ENCODE results near the gene ABCE1.

Gene ABCE1

DNA sequence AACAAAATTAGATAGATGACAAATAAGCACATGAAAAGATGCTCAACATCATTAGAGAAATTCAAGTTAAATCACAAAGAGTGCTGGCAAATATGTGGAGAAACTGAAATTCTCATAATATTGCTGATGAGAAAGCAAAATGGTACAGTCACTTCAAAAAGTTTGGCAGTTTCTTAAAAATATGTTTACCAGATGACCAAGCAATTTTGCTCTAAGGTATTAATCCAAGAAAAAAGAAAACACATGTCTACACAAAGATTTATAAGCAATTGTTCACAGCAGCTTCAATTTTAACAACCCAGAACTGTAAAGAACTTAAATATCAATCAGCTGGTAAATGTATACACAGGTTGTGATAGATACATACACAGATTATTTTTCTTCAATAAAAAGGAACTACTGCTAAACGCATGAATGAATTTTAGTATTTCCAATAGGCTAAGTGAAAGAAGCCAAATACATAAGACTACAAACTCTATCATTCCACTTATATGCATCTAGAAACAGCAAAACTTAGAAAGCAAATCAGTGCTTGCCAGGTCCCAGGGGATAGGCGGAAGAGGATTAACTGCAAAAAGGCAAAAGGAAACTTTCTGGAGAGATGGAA lies 70.6 kb downstream of the ABCE1 start:
- no peak overlapping the region for H3K4me3 ChIP-seq (ENCODE audit: low read depth, low read length)
- no peaks in the 10 kb centered on the region for H3K27me3 ChIP-seq (replicated peaks)
- peaks cover 16% of the 10 kb centered on the region for H3K36me3 ChIP-seq (replicated peaks)
- in situ Hi-C loops (cut with HindIII; ENCODE audit: low pct_ligation_motif_present, low sequenced_read_pairs), result no loop called here
- TF ChIP-seq, protein P1, sequence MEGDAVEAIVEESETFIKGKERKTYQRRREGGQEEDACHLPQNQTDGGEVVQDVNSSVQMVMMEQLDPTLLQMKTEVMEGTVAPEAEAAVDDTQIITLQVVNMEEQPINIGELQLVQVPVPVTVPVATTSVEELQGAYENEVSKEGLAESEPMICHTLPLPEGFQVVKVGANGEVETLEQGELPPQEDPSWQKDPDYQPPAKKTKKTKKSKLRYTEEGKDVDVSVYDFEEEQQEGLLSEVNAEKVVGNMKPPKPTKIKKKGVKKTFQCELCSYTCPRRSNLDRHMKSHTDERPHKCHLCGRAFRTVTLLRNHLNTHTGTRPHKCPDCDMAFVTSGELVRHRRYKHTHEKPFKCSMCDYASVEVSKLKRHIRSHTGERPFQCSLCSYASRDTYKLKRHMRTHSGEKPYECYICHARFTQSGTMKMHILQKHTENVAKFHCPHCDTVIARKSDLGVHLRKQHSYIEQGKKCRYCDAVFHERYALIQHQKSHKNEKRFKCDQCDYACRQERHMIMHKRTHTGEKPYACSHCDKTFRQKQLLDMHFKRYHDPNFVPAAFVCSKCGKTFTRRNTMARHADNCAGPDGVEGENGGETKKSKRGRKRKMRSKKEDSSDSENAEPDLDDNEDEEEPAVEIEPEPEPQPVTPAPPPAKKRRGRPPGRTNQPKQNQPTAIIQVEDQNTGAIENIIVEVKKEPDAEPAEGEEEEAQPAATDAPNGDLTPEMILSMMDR (IDR thresholded peaks at IDR 0.05; ENCODE audit: low read depth, low read length, missing control alignments), result no peak
- DNase-seq, result no peak
- H3K27ac ChIP-seq, result no peak overlapping the region

DNA sequence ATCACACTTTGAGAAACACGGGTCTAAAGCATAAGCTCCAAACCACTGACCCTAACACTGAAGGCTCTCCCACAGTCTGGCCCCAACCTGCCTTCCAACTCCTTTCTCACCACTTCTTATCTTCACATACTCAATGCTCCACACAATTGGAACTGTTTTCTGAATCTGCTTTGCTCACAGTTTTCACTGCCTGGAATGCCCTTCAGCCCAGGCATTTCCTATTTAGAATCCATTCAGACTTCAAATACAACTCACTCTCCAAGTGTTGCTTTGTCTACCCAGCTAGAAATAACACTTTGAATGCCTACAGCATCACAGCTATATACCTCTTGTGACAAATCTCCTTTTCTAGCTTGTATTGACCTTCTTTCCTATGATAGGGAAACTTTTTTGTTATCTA lies 72.1 kb downstream of the ABCE1 start:
- DNase-seq, result no peak
- TF ChIP-seq, protein P1 (IDR thresholded peaks at IDR 0.05; ENCODE audit: low read depth, low read length, missing control alignments), result no peak
- no peak overlapping the region for H3K27ac ChIP-seq
- no peak overlapping the region for H3K4me3 ChIP-seq (ENCODE audit: low read depth, low read length)
- peaks cover 16% of the 10 kb centered on the region for H3K36me3 ChIP-seq (replicated peaks)
- H3K27me3 ChIP-seq (replicated peaks), result no peaks in the 10 kb centered on the region
- in situ Hi-C loops (cut with HindIII; ENCODE audit: low pct_ligation_motif_present, low sequenced_read_pairs), result no loop called here

DNA sequence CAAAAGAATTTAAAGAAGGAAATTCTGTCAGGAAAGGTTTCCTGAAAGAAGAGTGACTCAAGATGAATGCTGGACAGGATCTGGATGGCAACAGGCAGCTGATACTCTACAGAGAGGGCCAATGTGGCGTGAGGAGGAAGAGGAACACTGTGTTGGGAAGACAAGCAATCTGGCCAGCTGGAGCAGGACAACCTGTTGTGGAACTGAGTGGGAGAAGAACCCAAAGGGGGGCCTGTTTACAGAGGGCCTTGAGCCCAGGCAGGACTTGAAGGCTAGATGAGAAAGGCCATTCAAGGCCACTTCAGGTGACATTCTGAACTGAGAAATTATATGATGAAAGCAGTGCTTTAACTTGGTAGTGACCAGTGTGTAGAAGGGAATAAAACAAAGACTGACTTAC lies 73.8 kb downstream of the ABCE1 start:
- peaks cover 16% of the 10 kb centered on the region for H3K36me3 ChIP-seq (replicated peaks)
- in situ Hi-C loops (cut with HindIII; ENCODE audit: low pct_ligation_motif_present, low sequenced_read_pairs), result no loop called here
- H3K27me3 ChIP-seq (replicated peaks), result no peaks in the 10 kb centered on the region
- TF ChIP-seq, protein P1 (IDR thresholded peaks at IDR 0.05; ENCODE audit: low read depth, low read length, missing control alignments), result no peak
- H3K27ac ChIP-seq, result no peak overlapping the region
- no peak for DNase-seq
- H3K4me3 ChIP-seq (ENCODE audit: low read depth, low read length), result no peak overlapping the region

DNA sequence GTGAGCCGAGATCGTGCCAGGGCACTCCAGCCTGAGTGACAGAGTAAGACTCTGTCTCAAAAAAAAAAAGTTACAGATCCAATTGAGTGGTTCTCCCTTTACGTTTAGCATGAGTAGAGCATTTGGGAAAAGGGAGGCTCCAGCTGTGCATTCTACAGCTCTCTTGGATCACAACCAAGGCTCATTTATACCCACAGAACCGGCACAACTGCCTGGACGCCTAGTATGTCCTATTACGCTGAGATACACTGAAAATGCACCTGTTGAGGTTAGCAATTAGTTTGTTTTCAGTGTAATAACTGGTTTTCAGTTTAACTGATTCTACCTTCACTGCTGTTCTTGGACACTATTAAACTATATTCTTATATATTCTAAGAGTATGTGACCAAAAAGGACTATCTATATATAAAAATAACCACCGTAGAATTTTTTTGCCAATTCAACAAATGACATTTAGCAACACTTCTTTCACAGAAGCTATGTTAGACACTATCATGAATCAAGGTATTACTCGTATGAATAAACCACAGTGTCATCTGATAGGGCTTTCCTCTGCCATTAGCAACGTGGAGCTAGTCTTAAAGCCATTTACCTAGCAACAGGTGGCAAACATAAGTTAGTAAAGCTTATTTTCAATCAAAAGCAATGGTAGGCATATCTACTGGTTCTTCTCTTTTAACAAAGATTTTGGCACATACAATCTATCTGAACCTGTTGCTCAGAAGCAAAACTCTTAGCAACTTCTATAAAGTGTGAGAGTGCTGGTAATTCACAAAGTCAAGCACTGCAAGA lies 78.7 kb downstream of the ABCE1 start:
- no peak overlapping the region for H3K27ac ChIP-seq
- TF ChIP-seq, protein P1 (IDR thresholded peaks at IDR 0.05; ENCODE audit: low read depth, low read length, missing control alignments), result no peak
- in situ Hi-C loops (cut with HindIII; ENCODE audit: low pct_ligation_motif_present, low sequenced_read_pairs), result no loop called here
- no peak for DNase-seq
- H3K4me3 ChIP-seq (ENCODE audit: low read depth, low read length), result no peak overlapping the region
- peaks cover 2% of the 10 kb centered on the region for H3K36me3 ChIP-seq (replicated peaks)
- no peaks in the 10 kb centered on the region for H3K27me3 ChIP-seq (replicated peaks)

DNA sequence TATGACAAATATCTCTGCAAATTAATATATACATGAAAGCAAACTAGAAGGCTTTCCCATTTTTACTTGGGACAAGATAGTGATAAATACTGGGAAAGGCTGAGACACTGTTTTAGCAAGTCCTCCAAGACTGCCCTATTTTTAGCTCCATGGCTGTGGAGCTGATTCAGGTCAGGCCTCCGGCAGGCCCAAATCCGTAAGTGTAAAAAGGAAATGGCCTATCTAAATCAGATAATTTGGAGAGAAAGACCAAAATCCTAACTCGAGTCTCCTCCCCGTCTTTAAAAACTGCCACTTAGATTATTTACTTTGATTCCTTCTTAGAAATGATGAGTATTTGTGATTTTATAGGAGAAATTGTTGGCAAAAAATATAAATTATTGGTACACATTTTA lies 79.4 kb downstream of the ABCE1 start:
- in situ Hi-C loops (cut with HindIII; ENCODE audit: low pct_ligation_motif_present, low sequenced_read_pairs), result no loop called here
- no peak for DNase-seq
- TF ChIP-seq, protein P1 (IDR thresholded peaks at IDR 0.05; ENCODE audit: low read depth, low read length, missing control alignments), result no peak
- Histone ChIP-seq H3K27me3 (replicated peaks) (no peaks in the 10 kb centered on the region), H3K36me3 (replicated peaks) (no peaks in the 10 kb centered on the region), H3K27ac (peak overlapping the region; percentile 58), H3K4me3 (ENCODE audit: low read depth, low read length) (peak overlapping the region; percentile 68)
